GM12878 (cell line): Measurements from ENCODE around the gene AKAP13. TPM values are rescaled to one million over a fixed set of nuclear protein-coding genes. Genes with fewer than 3 reads are reported as not detected.
A peak's percentile ranks its signal among the peaks of the same experiment; 100 is the strongest.

Experiments used
- ATAC-seq: fragments of 200-7000 bp; cut with Tn5 transposase; 3 replicates; pipeline ENCODE4 v1.9.1; 2020; ENCODE audit warnings: mild to moderate bottlenecking, moderate library complexity
- BruUV-seq: library from RNA; stranded (reverse); fragments of 400-500 nt; replicated peaks from 2 replicates; lab custom pipeline; 2021; lab: Mats Ljungman, UMichigan
- CTCF ChIA-PET: fragments of 300-600 bp; sonication (Branson Sonifier 250); formaldehyde crosslinking; extraction: SDS; loops from one replicate; lab custom pipeline; 2021; ENCODE audit warnings: inconsistent platforms; lab: Yijun Ruan, JAX
- POLR2A ChIA-PET: fragments of 350-600 bp; formaldehyde crosslinking; extraction: SDS; loops from one replicate; lab custom pipeline; 2021; ENCODE audit warnings: inconsistent platforms; lab: Charles Lee
- RAD21 ChIA-PET: fragments of 300-600 bp; sonication (Branson Sonifier 250); formaldehyde crosslinking; loops from one replicate; lab custom pipeline; 2023; ENCODE audit warnings: antibody characterized with exemption; ENCODE audit not compliant: unreplicated experiment; lab: Charles Lee
- SMC1A ChIA-PET: fragments of 300-600 bp; sonication (Branson Sonifier 250); formaldehyde crosslinking; loops from one replicate; lab custom pipeline; 2023; ENCODE audit not compliant: unreplicated experiment, uncharacterized antibody; lab: Charles Lee
- DNase-seq: peaks from one replicate; pipeline ENCODE4 v3.0.0-alpha.2; 2011; ENCODE audit warnings: low read depth, low spot score
- FAIRE-seq: peaks from 3 replicates; lab custom pipeline; 2011; peaks lifted over from hg19 to GRCh38; lab: Jason Lieb, UNC
- H2AFZ ChIP-seq: 2 replicates; pipeline ENCODE4 v1.6.0; 2011; ENCODE audit warnings: low read depth, low read length, control low read depth; ENCODE audit not compliant: control insufficient read depth
- H3K27ac ChIP-seq: 2 replicates; pipeline ENCODE4 v1.5.1; 2011; ENCODE audit warnings: control low read depth; ENCODE audit not compliant: control insufficient read depth, insufficient read depth
- H3K27me3 ChIP-seq, 2 experiments: replicated peaks in 1 of 2; 2 replicates each; pipeline versions ENCODE4 v1.6.0 to v1.6.1; 2011; ENCODE audit warnings: low read length in 1 of 2; ENCODE audit not compliant: control insufficient read depth in 2 of 2, insufficient read depth in 2 of 2
- H3K36me3 ChIP-seq, 2 experiments: 2 replicates each; pipeline ENCODE4 v1.5.1; 2011; ENCODE audit warnings: low read length in 1 of 2; ENCODE audit not compliant: control insufficient read depth in 2 of 2, insufficient read depth in 2 of 2
- H3K4me1 ChIP-seq: 2 replicates; pipeline ENCODE4 v1.6.1; 2011; ENCODE audit warnings: mild to moderate bottlenecking, low read length, moderate library complexity, mixed read lengths; ENCODE audit not compliant: control insufficient read depth, insufficient read depth
- H3K4me2 ChIP-seq: 2 replicates; pipeline ENCODE4 v1.6.0; 2011; ENCODE audit warnings: control low read depth; ENCODE audit not compliant: control insufficient read depth, insufficient read depth
- H3K4me3 ChIP-seq: fragments of 200-600 bp; sonication (generic); 2 replicates; pipeline ENCODE4 v1.5.1; 2016
- H3K79me2 ChIP-seq: 2 replicates; pipeline ENCODE4 v1.6.0; 2011; ENCODE audit warnings: low read length; ENCODE audit not compliant: control insufficient read depth, insufficient read depth
- H3K9ac ChIP-seq: 2 replicates; pipeline ENCODE4 v1.8.0; 2011; ENCODE audit warnings: low read length, control low read depth, mixed read lengths; ENCODE audit not compliant: control insufficient read depth, insufficient read depth
- H3K9me3 ChIP-seq: replicated peaks from 3 replicates; pipeline ENCODE4 v1.5.1; 2011; ENCODE audit warnings: mild to moderate bottlenecking, low read length; ENCODE audit not compliant: control insufficient read depth, insufficient read depth
- H4K20me1 ChIP-seq: 2 replicates; pipeline ENCODE4 v1.6.0; 2011; ENCODE audit not compliant: control insufficient read depth, insufficient read depth
- POLR2A ChIP-seq: IDR thresholded peaks from 2 replicates; pipeline ENCODE4 v1.6.1; 2011; ENCODE audit warnings: low read depth, mild to moderate bottlenecking, low read length
- SIX5 ChIP-seq: IDR thresholded peaks from 2 replicates; pipeline ENCODE4 v1.6.1; 2011; ENCODE audit warnings: mild to moderate bottlenecking, low read depth, low read length, moderate library complexity; ENCODE audit not compliant: severe bottlenecking
- ZBTB40 ChIP-seq: fragments of 450-650 bp; IDR thresholded peaks from 2 replicates; pipeline ENCODE4 v1.6.1; 2016; ENCODE audit warnings: mild to moderate bottlenecking, moderate library complexity, borderline replicate concordance
- ZNF622 ChIP-seq: fragments of 450-650 bp; IDR thresholded peaks from 2 replicates; pipeline ENCODE4 v1.6.1; 2017; ENCODE audit warnings: mild to moderate bottlenecking, inconsistent platforms
- ZSCAN29 ChIP-seq: fragments of 450-650 bp; IDR thresholded peaks from 2 replicates; pipeline ENCODE4 v1.6.1; 2017; ENCODE audit warnings: mild to moderate bottlenecking, moderate library complexity
- WGBS: methylation state at CpG from one replicate; pipeline ENCODE4 v1.1.6; 2016; ENCODE audit warnings: low lambda C conversion rate; ENCODE audit not compliant: insufficient replicate concordance, insufficient coverage; ENCODE audit errors: missing lambda C conversion rate; 5-methylcytosine and 5-hydroxymethylcytosine counted together
- in situ Hi-C: fragments of 300-500 bp; cut with MboI; formaldehyde crosslinking; loops from 9 replicates; pipeline ENCODE4 v1.14.3; 2018; ENCODE audit warnings: mixed read lengths
- intact Hi-C: fragments of 100-400 bp; cut with micrococcal nuclease; formaldehyde crosslinking; loops from one replicate; pipeline ENCODE4 v1.14.2; 2022; ENCODE audit not compliant: unreplicated experiment
- polyA plus RNA-seq, 11 experiments: library from polyadenylated mRNA; depleted of rRNA in 4 of 11; unstranded in 6 of 11; stranded (reverse) in 5 of 11; fragments of >200 nt; fragmentation: Nextera tagmentation in 4 of 11; fragmentation: Illumina TruSeq in 1 of 11; extraction: Ambion mirVana in 4 of 11; extraction: Trizol in 1 of 11; gene quantifications; 1 replicate in 1 of 11; 2 replicates in 10 of 11; pipeline versions ENCODE4 v1.2.1 to v1.2.3, GENCODE V29; 2011 to 2016; ENCODE audit warnings: inconsistent platforms in 2 of 11, missing spikeins in 2 of 11, low read depth in 1 of 11
- total RNA-seq, 4 experiments: library from RNA; depleted of rRNA in 3 of 4; stranded (reverse); fragments of >200 nt in 3 of 4; fragmentation: Illumina TruSeq in 1 of 4; extraction: Trizol in 1 of 4; gene quantifications; 2 replicates each; pipeline versions ENCODE4 v1.2.1 to v1.2.3, GENCODE V29; 2013 to 2021

AKAP13 gene
- total and polyA plus RNA-seq, 10 of the 15 experiments (the other 5 are each of a cell fraction or from before 2014, with no cell fraction given), result 14.4 to 74.9 (median 55.1) TPM

GRCh38 chr15:85743392-85744055 is 363.1 kb downstream of the AKAP13 start (continued):
- no peak for TF ChIP-seq ZBTB40

- Histone ChIP-seq H4K20me1 (no peaks in the 10 kb centered on the region), H3K4me3 (no peak overlapping the region), H3K4me1 (no peaks in the 10 kb centered on the region), H3K9me3 (no peaks in the 10 kb centered on the region), H3K4me2 (no peak overlapping the region), H3K9ac (no peak overlapping the region), H3K27me3 (no peaks in the 10 kb centered on the region), H3K79me2 (no peaks in the 10 kb centered on the region), H2AFZ (no peak overlapping the region), H3K27ac (no peak overlapping the region), H3K36me3 (peaks cover 35 to 52% of the 10 kb centered on the region in 2 experiments)
- TF ChIP-seq ZSCAN29 (no peak), ZNF622 (no peak), POLR2A (peak; percentile 19; the same call in 1 of the 2 replicates), SIX5 (no peak)
- intact Hi-C loops, result no loop called here
- ChIA-PET POLR2A (no interaction called here), CTCF (no interaction called here), RAD21 (no interaction called here), SMC1A (no interaction called here)
- DNase-seq (no peak), ATAC-seq (no peak), FAIRE-seq (no peak)
- WGBS, result 98% methylated on average over 10 of the region's 10 CpGs
- no TSS peak for BruUV-seq
- in situ Hi-C loops, result no loop called here
These were observed 364.2 kb downstream of the AKAP13 start for GRCh38 chr15:85744579-85744978.
